Posterior cingulate gyrus (tissue), 11 donors: Measurements from ENCODE around the gene PRKAG2.
"Not testable (repeated sequence)": the region's sequence is repeated elsewhere in the genome, so short reads cannot be mapped to it uniquely, and the experiment has no call there.

Experiments
- DNase-seq, 10 donors: peaks; one replicate each; pipeline versions ENCODE4 v3.0.0 to v3.0.0-alpha.2; 2020 to 2021; ENCODE audit warnings: mixed read lengths in 3 of 10
- intact Hi-C: fragments of 100-400 bp; cut with DNase I; formaldehyde crosslinking; loops from one replicate; pipeline ENCODE4 v1.15.1; 2023

PRKAG2 gene

DNA sequence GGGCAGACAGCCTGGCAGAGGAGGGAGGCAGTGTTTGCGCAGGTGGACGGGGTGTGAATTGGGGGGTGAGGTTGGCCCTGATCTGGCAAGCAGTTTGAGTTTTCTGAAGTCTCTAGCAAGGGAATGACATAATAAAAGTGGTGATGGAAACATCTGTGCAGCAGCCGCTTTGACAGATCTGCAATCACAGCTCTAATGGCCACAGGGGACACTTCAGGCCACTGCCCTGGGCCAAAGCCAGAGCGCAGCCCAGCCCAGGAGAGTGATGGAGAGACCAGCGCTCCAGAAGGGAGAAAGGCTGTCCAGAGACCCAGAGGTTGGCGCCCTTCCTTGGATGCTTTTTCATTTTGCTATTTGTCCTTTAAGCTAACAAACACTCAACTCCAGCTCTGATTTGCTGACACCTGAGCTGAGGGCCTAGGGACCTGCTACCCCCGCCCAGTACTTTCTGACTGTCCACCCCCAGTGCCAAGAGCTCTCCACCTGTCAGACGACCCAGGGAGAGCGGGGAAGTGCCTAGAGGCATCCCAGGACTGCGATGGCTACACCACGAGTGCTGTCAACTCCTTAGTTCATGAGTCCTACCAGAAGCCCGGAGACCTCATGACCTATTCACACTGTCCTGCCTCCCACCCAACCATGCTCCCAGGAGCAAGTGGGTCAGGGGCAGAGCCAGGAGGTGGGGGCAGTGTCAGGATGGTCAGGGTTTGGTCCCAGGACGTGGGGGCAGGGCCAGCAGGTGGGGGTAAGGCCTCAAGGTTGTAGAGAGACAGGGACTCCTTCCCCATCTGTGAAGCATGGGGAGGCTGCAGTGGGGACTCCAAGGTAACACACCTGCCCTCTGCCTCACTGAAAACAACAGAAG, 112.6 kb downstream of the PRKAG2 start:
- DNase-seq, result peak in 1 of 10 donors; percentile 53
- intact Hi-C loops, result no loop called here

GRCh38 chr7:151763420-151763984, 113.4 kb downstream of the PRKAG2 start:
- DNase-seq, result peak in 1 of 10 donors; percentile 35
- intact Hi-C loops, result no loop called here

- intact Hi-C loops, result no loop called here
- DNase-seq, result peak in 1 of 10 donors; percentile 77
Measured at GRCh38 chr7:151762583-151763245, 114.2 kb downstream of the PRKAG2 start.

DNA sequence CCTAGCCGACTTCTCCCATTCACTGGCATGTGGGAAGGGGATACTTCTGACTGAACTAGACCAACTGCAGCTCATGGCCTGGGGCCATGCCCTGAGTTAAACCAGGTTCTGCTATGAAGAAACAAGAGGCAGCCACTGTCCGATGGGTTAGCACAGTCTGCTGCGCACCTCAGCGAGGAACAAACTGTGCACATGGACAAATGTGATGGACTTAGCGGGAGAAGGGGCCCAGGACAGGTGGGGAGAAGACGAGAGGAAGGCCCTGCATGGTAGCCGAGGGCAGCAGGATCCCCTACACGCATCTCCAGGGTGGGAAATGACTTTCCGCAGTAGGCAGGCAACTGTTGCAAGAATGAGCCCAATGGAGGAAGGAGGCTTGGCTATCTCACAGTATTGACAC, 115.0 kb downstream of the PRKAG2 start:
- DNase-seq, result no peak
- intact Hi-C loops, result no loop called here

- no peak for DNase-seq
- intact Hi-C loops, result no loop called here
Measured at GRCh38 chr7:151761231-151761630, 115.7 kb downstream of the PRKAG2 start.

DNA sequence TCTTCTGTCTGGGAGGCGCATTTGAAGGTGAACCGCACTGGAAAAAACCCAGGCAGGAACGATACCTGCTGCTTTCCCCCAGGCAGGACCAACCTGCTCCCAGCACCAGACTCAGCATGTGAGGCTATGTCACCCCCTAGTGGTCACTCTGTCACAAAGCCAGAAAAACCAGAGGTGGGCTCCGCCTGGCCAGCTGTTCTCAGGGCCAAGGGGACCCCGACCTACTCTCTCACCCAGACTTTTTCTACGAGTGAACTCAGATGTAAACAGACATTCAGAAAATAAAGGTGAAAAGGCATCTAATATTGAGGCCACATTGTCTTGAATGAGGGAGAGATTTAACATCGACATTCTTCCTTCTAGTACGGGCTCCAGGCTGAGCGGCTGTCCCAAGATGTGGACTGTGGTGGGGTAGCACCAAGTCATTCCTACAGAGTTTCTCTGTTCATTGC, 117.3 kb downstream of the PRKAG2 start:
- intact Hi-C loops, result loop anchor here (2.0 to 5.0 kb wide), 2 partner anchors 187 to 391 kb away; no protein-coding TSS in a partner anchor

DNA sequence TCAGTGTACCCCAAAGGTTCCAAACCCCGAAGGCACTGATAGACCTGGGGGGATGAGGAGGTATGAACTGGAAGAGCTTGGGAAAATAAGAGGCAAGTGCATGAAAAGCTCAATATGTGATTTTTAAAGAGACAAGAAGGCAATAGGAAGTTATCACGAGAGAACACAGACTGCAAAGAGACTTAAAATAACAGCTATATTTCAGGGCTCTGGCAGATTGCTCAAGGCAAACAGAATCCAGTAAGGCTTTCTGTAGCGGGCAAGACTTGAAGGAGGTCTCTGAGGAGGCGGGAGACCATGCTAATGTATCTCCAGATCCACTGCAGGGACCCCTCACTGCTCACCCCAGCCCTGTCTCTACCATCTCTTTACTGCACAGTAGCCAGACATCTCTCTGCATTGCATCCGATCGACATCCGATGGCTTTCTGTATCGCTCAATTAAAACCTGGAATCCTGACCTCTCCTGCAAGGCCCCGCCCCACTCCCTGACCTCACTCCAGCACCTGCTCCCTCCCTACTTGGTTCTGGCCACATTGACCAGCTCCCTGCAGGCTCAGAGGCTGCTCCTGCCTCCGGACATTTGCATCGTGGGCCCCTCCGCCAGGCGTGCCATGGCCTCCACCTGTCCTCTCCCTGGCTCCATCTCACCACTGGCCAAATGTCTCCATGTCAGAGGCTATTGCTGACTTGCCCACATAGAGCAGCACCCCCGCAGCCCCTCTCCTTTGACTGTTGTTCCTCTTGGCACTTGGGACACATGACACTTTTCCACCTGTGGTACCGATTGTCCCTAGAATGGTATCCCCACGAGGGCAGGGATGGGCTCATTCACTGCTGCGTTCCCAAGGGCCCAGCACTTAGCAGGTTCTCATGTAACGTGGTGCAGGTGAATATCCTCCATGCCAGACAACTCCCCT, 118.0 kb downstream of the PRKAG2 start:
- intact Hi-C loops, result loop anchor here (2.0 to 5.0 kb wide), 2 partner anchors 187 to 390 kb away; no protein-coding TSS in a partner anchor
- DNase-seq, result no peak

More for the DNA sequence above, 117.3 kb downstream of the PRKAG2 start:
- DNase-seq, result peak in 7 of 10 donors; percentile 48 to 92 (median 57)

DNA sequence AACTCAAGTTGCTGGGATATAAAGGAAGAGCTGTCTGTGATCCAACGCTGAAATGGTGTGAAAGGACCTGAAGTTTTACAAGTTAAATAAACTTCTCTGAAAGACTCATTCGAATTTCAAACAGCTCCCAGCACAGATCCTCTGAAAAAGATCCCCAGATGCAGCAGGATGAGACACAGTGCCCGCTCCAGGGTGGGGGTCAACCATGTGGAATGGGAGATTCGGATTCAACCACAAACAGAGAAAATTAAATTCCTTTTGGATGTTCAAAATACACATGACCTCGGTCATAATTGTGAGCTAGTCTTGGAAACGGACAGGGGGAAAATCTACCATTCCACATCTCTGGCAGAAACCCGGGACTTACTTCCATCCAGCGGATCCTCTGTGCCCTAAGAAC, 119.6 kb downstream of the PRKAG2 start:
- intact Hi-C loops, result loop anchor here (5.0 kb wide), 1 partner anchor 185 kb away; no protein-coding TSS in a partner anchor
- DNase-seq, result no peak

- intact Hi-C loops, result loop anchor here (5.0 kb wide), 1 partner anchor 185 kb away; no protein-coding TSS in a partner anchor
- peak in 1 of 10 donors; percentile 45 for DNase-seq
Measured at GRCh38 chr7:151756866-151757265, 120.0 kb downstream of the PRKAG2 start.

GRCh38 chr7:151756076-151756731, 120.7 kb downstream of the PRKAG2 start:
- DNase-seq, result peak in 1 of 10 donors; percentile 76
- intact Hi-C loops, result loop anchor here (5.0 kb wide), 1 partner anchor 184 kb away; no protein-coding TSS in a partner anchor

DNA sequence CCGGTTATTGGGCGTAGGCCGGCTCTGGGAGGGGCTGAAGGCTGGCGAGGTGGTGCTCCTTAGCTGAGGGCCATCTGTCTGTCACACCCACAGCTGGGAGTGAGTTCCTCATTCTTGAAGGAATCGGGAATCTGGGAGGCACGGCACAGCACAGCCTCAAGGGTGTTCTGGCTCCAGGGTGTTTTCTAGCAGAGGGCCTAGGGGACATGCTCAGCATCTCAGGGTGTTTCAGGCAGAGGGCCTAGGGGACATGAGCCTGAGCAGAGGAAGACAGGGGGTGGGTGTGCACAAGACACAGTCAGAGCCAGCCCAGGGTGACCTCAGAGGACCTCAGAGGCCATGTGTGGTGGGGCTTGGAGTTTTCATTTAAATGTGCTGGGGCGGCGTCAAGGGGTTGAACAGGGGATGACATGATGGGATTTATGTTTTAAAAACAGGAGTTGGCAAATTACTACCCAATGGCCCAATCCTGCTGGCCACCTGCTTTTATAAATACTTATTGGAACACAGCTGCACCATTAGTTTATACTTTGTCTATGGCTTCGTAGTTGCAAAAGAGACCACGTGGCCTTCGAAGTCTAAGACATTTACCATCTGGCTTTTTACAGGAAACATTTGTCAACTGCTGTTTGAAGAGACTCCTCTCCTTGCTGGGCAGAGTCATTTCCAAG, 121.6 kb downstream of the PRKAG2 start:
- intact Hi-C loops, result loop anchor here (5.0 kb wide), 1 partner anchor 183 kb away; no protein-coding TSS in a partner anchor
- DNase-seq, result no peak

DNA sequence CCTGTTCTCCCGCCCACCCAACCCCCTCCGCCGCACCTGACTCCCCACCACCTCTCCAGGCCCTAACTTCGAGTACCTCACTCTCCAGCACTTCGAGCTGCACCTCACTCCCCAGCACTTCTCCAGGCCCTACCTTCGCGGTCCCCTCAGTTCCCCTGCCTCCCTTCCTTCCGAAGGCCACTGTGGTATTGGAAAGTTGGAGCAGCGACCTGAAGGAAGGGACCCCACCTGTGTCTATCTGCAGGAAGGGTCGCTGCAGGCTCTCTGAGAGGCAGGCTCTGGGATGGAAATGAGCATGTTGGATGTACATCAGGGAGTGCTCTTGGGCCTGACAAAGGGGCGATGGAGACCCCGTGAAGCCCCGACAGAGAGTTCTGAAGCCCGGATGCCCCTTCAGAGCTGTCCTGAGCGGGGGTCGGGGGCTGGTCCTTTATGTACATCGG, 122.2 kb downstream of the PRKAG2 start:
- peak in 1 of 10 donors; percentile 69 for DNase-seq
- intact Hi-C loops, result loop anchor here (5.0 kb wide), 1 partner anchor 182 kb away; no protein-coding TSS in a partner anchor

- intact Hi-C loops, result no loop called here
- peak in 8 of 10 donors; percentile 40 to 93 (median 55) for DNase-seq
Measured at GRCh38 chr7:151754142-151754590, 122.7 kb downstream of the PRKAG2 start.

DNA sequence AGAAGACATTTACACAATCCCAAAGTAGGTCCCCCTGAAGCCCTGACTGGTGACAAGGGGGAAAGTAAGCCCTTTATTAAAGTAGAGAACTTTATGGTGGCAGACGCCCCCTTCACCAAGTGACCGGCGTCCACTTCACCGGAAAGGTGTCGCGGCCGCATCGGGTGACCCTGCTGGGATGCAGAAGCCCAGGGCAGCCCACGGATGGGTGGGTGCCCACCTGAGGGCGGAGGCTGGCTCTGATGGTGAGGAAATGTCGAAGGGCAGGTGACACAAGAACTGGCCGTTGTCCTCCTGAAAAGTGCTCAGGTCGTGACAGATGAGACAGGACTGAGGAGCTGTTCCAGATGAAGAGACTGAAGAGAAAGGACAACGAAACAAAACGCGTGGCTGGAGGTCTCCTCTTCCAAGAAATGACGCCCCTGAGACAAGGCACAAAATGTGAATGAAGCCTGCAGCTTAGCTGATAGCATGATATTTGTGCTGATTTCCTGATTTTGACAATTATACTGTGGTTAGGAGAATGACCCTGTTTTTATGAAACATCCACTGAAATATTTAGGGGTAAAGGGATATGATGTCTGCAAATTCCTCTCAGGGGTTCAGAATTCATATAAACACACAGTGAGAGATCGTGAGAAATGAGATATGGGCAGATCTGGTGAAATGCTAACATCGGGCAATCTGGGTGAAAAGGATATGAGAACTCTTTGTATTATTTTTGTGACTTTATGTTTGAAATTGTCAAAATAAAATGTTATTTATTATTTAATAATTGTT, 123.9 kb downstream of the PRKAG2 start:
- intact Hi-C loops, result no loop called here
- no peak for DNase-seq

DNA sequence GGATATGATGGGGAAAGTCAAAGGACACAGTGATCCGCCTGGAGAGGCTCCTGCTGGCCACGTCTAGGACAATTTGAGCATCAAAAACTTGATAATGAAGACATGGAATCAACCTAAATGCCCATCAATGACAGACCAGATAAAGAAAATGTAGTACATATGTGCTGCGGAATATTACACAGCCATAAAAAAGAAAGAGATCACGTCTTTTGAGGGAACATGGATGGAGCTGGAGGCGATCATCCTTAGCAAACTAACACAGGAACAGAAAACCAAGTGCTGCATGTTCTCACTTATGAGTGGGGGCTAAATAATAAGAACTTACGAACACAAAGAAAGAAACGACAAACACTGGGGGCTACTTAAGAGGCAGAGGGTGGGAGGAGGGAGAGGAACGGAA, 124.9 kb downstream of the PRKAG2 start:
- no peak for DNase-seq
- intact Hi-C loops, result no loop called here

GRCh38 chr7:151748733-151749132, 128.2 kb downstream of the PRKAG2 start:
- DNase-seq, result peak in 1 of 10 donors; percentile 41
- intact Hi-C loops, result no loop called here

DNA sequence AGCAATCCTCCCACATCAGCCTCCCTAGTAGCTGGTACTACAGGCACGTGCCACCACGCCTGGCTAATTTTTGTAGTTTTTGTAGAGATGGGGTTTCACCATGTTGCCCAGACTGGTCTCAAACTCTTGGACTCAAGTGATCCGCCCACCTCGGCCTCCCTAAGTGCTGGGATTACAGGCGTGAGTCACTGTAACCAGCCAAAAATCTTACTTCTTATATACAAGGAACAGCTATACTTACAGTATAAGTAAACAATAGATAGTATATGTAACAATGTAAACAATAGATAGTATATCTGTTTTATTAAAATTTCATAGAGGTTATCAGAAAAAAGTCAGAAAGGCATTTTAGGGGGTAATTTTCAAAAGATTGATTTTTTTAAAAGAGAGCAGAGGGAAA, 128.9 kb downstream of the PRKAG2 start:
- DNase-seq, intact Hi-C loops: not testable (repeated sequence)

GRCh38 chr7:151745706-151746105, 131.2 kb downstream of the PRKAG2 start:
- DNase-seq, result peak in 2 of 10 donors; percentile 42 to 75
- intact Hi-C loops, result no loop called here
